ENCODE data around the gene RBP3.

DNA sequence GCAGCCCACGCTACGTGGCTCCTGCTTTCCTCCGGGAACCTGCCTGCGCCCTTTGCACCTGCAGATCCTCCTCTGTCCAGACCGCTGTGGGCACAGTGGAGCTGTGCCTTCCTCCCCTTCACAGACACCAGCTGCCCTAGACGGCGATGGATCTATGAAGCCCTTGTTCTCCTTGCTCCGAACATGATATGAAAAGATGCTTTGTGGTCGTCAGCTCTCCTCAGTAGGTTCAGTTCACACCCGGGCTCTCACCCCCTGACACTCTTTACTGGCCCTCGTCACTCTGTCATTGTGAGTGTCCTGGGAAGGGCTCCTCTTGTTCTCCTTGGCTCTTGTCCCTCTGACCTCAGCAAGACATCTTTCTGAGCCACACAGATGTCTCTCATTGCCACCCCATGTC, 31.7 kb downstream of the RBP3 start:
- TF ChIP-seq, protein P1, sequence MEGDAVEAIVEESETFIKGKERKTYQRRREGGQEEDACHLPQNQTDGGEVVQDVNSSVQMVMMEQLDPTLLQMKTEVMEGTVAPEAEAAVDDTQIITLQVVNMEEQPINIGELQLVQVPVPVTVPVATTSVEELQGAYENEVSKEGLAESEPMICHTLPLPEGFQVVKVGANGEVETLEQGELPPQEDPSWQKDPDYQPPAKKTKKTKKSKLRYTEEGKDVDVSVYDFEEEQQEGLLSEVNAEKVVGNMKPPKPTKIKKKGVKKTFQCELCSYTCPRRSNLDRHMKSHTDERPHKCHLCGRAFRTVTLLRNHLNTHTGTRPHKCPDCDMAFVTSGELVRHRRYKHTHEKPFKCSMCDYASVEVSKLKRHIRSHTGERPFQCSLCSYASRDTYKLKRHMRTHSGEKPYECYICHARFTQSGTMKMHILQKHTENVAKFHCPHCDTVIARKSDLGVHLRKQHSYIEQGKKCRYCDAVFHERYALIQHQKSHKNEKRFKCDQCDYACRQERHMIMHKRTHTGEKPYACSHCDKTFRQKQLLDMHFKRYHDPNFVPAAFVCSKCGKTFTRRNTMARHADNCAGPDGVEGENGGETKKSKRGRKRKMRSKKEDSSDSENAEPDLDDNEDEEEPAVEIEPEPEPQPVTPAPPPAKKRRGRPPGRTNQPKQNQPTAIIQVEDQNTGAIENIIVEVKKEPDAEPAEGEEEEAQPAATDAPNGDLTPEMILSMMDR (IDR thresholded peaks at IDR 0.05), result no peak
- no peak for TF ChIP-seq POLR2A (IDR thresholded peaks at IDR 0.05)
